ENCODE data around the gene NRARP.

Gene NRARP

DNA sequence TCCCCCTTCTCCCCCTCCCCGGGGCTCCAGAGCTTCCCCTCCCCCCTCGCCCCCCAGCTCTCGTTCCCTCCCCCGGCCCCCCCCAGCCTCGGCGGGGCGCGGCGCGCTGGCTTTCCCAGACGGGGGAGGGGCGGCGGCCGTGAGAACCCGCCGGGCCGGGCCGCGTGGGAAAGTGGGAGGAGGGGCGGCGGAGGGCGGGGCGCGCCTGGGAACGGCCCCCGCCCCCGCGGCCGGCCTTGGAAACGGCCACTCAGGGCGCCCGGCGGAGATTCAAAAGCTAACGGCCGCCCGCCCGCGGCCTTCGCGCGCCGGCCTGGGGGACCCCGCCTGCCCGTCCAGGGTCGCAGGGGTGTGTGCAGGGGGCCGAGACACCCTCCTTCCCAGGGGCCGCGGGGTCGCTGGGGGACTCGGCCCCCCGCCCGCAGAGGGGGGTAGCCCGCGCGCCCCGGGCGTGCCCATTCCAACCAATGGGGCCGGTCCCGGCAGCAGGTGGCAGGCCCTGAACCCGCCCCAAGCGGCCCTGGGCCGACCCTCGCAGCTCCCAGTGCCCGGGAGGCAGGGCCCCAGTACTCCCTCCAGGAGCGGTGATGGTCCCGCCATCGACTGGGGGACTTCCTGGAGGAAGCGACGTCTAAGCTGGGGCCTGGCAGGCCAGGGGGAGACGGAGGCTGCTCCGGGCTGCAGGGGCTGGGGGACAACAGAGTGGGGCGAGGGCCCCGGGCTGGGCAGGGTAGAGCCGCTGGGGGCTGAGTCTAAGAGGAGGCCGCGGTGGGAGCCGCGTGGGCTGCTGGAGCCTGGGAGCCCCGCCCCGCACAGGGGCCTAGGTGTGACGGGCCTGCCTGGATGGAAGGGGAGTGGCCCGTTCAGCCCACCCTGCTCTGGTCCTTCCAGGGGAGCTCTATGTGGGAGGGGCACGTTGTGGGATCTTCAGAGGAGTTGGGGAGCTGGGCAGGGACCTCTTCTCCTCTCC is 14.2 kb upstream of the NRARP start:
- Histone ChIP-seq H3K4me1 (ENCODE audit: control insufficient read depth in 1 of 2, insufficient read depth in 2 of 2, low read length in 2 of 2) (peaks cover 7 to 31% of the 10 kb centered on the region in 2 donors), H3K9me3 (ENCODE audit: control insufficient read depth in 1 of 2, low read length in 2 of 2) (no peaks in the 10 kb centered on the region), H3K27ac (ENCODE audit: low read depth, low read length) (no peak overlapping the region), H3K9ac (ENCODE audit: low read depth in 1 of 2, low read length in 2 of 2) (peak overlapping the region in 1 of 2 donors; percentile 10), H3K4me3 (ENCODE audit: low read depth in 1 of 2, low read length in 2 of 2) (peak overlapping the region; percentile 32 to 47), H3K27me3 (ENCODE audit: control insufficient read depth in 1 of 2, insufficient read depth in 2 of 2, low read length in 2 of 2) (no peaks in the 10 kb centered on the region), H3K36me3 (ENCODE audit: control insufficient read depth in 1 of 2, insufficient read depth in 2 of 2, low read length in 2 of 2) (no peaks in the 10 kb centered on the region)

DNA sequence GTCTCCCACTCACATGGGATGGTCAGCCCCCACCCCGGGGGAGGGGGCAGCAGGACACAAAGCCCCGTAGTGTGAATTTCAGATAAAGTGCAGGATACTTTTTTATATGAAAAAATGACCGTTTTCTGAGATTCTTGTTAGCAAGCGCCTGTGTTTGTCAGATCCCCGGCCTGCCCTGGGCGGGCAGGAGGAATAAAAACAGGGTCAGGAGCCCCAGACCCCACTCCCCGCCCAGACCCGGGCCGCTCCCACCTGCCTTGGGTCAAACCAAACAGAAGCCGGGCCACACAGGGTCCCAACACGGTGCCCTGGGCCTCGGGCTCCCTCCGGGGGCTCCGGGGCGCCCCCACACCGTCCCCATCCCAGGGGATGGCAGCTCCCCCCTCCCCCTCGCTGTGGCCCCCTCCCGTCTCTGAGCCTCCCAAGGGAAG is 13.5 kb upstream of the NRARP start:
- Histone ChIP-seq H3K4me1 (ENCODE audit: control insufficient read depth in 1 of 2, insufficient read depth in 2 of 2, low read length in 2 of 2) (peaks cover 14 to 35% of the 10 kb centered on the region in 2 donors), H3K27ac (ENCODE audit: low read depth, low read length) (no peak overlapping the region), H3K4me3 (ENCODE audit: low read depth in 1 of 2, low read length in 2 of 2) (no peak overlapping the region), H3K27me3 (ENCODE audit: control insufficient read depth in 1 of 2, insufficient read depth in 2 of 2, low read length in 2 of 2) (no peaks in the 10 kb centered on the region), H3K9me3 (ENCODE audit: control insufficient read depth in 1 of 2, low read length in 2 of 2) (no peaks in the 10 kb centered on the region), H3K9ac (ENCODE audit: low read depth in 1 of 2, low read length in 2 of 2) (no peak overlapping the region), H3K36me3 (ENCODE audit: control insufficient read depth in 1 of 2, insufficient read depth in 2 of 2, low read length in 2 of 2) (no peaks in the 10 kb centered on the region)

DNA sequence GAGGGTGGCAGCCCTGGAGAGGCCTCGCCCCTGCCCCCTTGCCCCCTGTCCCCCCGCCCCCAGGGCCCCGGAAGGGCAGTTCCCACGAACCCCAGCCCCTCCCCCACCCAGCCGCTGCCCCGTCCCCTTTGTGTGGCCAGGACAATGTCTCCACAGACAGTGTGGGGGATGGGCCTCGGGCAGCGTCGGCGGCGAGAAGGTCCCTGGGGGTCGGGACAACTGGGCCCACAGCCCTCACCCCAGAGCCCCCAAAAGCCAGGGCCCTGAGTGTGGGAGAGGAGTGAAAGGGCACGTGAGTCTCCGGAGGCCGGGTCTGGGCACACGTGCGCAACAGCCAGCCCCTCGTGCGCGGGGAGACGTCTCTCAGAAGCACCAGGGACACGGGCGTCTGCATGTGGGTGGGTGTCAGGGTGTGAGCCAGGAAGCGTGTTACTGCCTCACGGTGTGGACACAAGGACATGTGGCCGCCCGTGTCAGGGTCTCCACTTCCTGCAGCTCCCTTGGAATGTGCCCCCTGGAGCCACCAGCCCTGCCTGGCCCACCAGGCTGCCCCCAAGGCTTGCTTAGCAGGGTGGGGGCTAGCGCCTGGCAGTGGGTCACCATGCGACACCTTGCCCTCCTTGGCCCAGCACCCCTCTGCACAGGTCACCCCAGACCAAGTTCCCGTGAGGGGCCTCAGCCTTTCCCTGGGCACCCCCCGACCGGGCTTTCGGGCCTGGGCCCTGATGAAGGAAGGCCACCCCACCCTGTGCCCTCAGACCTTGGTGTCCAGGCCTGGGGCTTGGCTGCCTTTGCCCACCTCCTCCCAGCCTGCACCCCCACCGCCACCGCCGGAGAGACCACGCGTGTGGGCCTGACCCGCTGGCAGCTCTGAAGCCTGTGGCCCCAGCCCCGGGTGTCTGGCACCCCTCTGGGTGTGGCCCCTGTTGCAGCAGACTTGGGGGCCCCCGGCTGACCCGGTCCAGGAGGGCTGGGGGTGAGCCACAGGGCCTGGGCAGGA is 12.8 kb upstream of the NRARP start:
- no peak overlapping the region for H3K27ac ChIP-seq (ENCODE audit: low read depth, low read length)
- no peak overlapping the region for H3K9ac ChIP-seq (ENCODE audit: low read depth in 1 of 2, low read length in 2 of 2)
- no peaks in the 10 kb centered on the region for H3K9me3 ChIP-seq (ENCODE audit: control insufficient read depth in 1 of 2, low read length in 2 of 2)
- no peak overlapping the region for H3K4me3 ChIP-seq (ENCODE audit: low read depth in 1 of 2, low read length in 2 of 2)
- peaks cover 17 to 35% of the 10 kb centered on the region in 2 donors for H3K4me1 ChIP-seq (ENCODE audit: control insufficient read depth in 1 of 2, insufficient read depth in 2 of 2, low read length in 2 of 2)
- no peaks in the 10 kb centered on the region for H3K36me3 ChIP-seq (ENCODE audit: control insufficient read depth in 1 of 2, insufficient read depth in 2 of 2, low read length in 2 of 2)
- no peaks in the 10 kb centered on the region for H3K27me3 ChIP-seq (ENCODE audit: control insufficient read depth in 1 of 2, insufficient read depth in 2 of 2, low read length in 2 of 2)

DNA sequence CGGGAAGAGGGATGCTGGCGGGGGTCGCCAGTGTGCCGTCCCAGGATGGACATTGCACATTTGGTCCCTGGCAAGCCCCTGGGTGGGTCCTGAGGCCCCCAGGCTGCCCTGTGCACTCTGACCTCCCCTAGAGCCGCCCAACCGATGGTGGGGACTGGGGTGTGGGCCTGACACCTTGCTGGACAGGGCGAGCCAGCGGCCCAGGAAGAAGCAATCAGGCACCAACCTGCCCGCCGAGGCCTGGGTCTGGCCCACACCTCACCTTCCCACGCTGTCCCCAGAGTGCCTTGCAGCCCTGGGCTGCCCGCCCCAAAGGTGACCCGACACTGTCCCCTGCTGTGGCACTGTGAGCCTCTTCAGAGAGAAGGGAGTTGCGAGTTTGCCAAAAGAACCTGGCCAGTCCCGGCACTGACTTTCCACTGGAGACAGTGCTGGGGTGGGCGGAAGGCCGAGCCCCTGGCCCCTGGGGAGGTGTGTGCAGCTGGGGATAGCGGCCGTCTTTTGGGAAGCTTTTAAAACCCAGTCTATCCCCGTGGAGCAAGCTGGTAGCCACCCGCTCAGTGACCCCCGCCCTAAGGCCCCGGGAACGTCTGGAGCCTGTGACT is 12.0 kb upstream of the NRARP start:
- Histone ChIP-seq H3K36me3 (ENCODE audit: control insufficient read depth in 1 of 2, insufficient read depth in 2 of 2, low read length in 2 of 2) (no peaks in the 10 kb centered on the region), H3K27ac (ENCODE audit: low read depth, low read length) (no peak overlapping the region), H3K27me3 (ENCODE audit: control insufficient read depth in 1 of 2, insufficient read depth in 2 of 2, low read length in 2 of 2) (no peaks in the 10 kb centered on the region), H3K9me3 (ENCODE audit: control insufficient read depth in 1 of 2, low read length in 2 of 2) (no peaks in the 10 kb centered on the region), H3K4me3 (ENCODE audit: low read depth in 1 of 2, low read length in 2 of 2) (no peak overlapping the region), H3K4me1 (ENCODE audit: control insufficient read depth in 1 of 2, insufficient read depth in 2 of 2, low read length in 2 of 2) (peaks cover 17 to 35% of the 10 kb centered on the region in 2 donors), H3K9ac (ENCODE audit: low read depth in 1 of 2, low read length in 2 of 2) (no peak overlapping the region)

DNA sequence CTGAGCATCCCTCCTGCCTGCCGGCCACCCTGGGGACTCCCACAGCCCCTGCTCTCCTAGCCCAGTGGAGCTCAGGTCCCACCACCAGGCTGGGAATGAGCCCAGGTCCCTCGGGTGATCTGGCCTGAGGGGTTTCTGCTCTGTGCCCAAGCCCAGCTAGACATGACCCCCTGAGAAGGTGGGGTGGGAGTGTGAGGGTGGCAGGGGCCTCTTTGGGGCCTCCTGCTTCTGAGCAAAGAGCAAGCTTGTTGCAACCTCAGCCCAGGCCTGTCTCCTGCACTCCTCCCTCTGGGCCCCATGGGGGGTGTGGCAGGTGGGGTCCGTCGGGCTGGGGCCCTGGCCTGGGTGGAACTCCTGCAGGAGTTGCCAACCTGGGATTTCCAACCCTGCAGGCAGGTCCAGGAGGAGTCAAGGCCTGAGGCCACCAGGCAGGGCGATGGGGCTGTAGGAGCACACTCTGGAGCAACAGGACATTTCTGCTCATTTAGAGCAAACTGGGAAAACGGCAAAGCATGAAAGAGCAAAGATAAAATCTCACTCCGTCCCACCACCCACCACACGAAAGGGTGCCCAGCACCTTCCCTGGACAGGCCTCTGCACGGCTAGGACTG is 11.4 kb upstream of the NRARP start:
- no peak overlapping the region for H3K9ac ChIP-seq (ENCODE audit: low read depth in 1 of 2, low read length in 2 of 2)
- no peaks in the 10 kb centered on the region for H3K9me3 ChIP-seq (ENCODE audit: control insufficient read depth in 1 of 2, low read length in 2 of 2)
- H3K27me3 ChIP-seq (ENCODE audit: control insufficient read depth in 1 of 2, insufficient read depth in 2 of 2, low read length in 2 of 2): no peaks in the 10 kb centered on the region
- no peak overlapping the region for H3K27ac ChIP-seq (ENCODE audit: low read depth, low read length)
- H3K4me3 ChIP-seq (ENCODE audit: low read depth in 1 of 2, low read length in 2 of 2): no peak overlapping the region
- H3K4me1 ChIP-seq (ENCODE audit: control insufficient read depth in 1 of 2, insufficient read depth in 2 of 2, low read length in 2 of 2): peaks cover 17 to 35% of the 10 kb centered on the region in 2 donors
- H3K36me3 ChIP-seq (ENCODE audit: control insufficient read depth in 1 of 2, insufficient read depth in 2 of 2, low read length in 2 of 2): no peaks in the 10 kb centered on the region

DNA sequence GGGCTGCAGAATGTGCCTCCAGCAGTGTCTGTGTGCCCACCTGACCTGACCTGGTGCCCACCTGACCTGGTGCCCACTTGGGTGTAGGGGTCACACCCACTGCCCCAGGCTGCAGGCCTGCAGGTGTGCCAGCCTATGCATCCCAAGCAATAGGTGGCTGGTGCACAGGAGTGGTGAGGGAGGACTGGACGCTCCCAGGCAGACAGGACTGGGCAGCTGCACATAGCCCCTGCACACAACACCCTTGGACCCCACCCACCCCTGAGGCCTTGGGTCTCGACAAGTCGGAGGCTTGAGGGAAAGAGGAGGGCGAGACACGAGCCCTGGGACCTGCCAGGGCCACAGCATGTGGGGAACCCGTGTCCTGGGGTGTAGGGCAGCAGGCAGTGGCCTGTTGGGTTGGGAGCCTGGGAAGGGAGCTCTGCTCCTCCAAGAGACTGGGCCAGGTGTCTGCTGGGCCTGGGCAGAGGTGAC is 10.8 kb upstream of the NRARP start:
- no peaks in the 10 kb centered on the region for H3K27me3 ChIP-seq (ENCODE audit: control insufficient read depth in 1 of 2, insufficient read depth in 2 of 2, low read length in 2 of 2)
- no peak overlapping the region for H3K4me3 ChIP-seq (ENCODE audit: low read depth in 1 of 2, low read length in 2 of 2)
- H3K27ac ChIP-seq (ENCODE audit: low read depth, low read length): no peak overlapping the region
- H3K9me3 ChIP-seq (ENCODE audit: control insufficient read depth in 1 of 2, low read length in 2 of 2): no peaks in the 10 kb centered on the region
- no peak overlapping the region for H3K9ac ChIP-seq (ENCODE audit: low read depth in 1 of 2, low read length in 2 of 2)
- peaks cover 17 to 35% of the 10 kb centered on the region in 2 donors for H3K4me1 ChIP-seq (ENCODE audit: control insufficient read depth in 1 of 2, insufficient read depth in 2 of 2, low read length in 2 of 2)
- no peaks in the 10 kb centered on the region for H3K36me3 ChIP-seq (ENCODE audit: control insufficient read depth in 1 of 2, insufficient read depth in 2 of 2, low read length in 2 of 2)

DNA sequence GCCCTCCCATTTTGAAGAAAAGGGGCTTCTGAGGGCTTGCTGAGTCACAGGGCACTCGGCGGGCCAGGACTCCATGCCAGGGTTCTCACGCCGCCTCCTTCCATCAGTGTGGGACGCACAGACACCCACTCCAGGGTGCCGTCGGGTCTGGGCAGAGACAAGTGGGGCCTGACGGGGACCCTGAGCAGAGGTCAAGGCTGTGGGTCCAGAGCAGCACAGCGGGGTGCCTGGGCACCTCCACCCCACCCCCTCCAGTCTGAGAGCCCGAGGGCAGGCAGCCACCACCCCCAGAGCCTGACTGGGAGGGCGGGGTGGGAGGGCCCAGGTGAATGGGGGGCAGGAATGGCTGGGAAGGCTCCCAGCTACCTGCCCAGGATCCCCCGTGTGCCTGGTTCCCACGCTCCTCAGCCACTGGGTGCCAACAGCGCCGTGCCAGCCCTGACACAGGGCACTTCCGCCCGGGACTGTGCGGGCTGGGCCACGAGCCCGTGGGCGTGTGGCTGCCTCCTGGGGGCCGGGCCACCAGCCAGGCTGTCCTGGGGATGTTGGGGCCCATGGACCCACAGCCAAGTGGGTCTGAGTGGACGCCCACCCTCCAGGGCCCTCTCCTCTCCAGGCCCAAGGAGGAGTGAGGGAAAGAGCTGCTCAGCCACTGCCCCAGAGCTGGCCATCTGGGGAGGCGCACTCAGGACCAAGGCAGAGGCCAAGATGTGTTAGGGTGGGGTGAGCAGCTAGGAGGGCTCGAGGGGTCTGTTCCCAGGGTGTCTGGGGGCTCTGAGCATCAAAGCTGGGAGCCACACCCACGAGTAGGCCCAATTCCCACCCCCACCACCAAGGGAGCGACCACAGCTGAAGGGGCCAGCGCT is 10.1 kb upstream of the NRARP start:
- Histone ChIP-seq H3K4me1 (ENCODE audit: control insufficient read depth in 1 of 2, insufficient read depth in 2 of 2, low read length in 2 of 2) (peaks cover 18 to 39% of the 10 kb centered on the region in 2 donors), H3K27ac (ENCODE audit: low read depth, low read length) (peak overlapping the region; percentile 75), H3K9me3 (ENCODE audit: control insufficient read depth in 1 of 2, low read length in 2 of 2) (no peaks in the 10 kb centered on the region), H3K4me3 (ENCODE audit: low read depth in 1 of 2, low read length in 2 of 2) (no peak overlapping the region), H3K9ac (ENCODE audit: low read depth in 1 of 2, low read length in 2 of 2) (peak overlapping the region; percentile 25 to 61), H3K27me3 (ENCODE audit: control insufficient read depth in 1 of 2, insufficient read depth in 2 of 2, low read length in 2 of 2) (no peaks in the 10 kb centered on the region), H3K36me3 (ENCODE audit: control insufficient read depth in 1 of 2, insufficient read depth in 2 of 2, low read length in 2 of 2) (no peaks in the 10 kb centered on the region)

DNA sequence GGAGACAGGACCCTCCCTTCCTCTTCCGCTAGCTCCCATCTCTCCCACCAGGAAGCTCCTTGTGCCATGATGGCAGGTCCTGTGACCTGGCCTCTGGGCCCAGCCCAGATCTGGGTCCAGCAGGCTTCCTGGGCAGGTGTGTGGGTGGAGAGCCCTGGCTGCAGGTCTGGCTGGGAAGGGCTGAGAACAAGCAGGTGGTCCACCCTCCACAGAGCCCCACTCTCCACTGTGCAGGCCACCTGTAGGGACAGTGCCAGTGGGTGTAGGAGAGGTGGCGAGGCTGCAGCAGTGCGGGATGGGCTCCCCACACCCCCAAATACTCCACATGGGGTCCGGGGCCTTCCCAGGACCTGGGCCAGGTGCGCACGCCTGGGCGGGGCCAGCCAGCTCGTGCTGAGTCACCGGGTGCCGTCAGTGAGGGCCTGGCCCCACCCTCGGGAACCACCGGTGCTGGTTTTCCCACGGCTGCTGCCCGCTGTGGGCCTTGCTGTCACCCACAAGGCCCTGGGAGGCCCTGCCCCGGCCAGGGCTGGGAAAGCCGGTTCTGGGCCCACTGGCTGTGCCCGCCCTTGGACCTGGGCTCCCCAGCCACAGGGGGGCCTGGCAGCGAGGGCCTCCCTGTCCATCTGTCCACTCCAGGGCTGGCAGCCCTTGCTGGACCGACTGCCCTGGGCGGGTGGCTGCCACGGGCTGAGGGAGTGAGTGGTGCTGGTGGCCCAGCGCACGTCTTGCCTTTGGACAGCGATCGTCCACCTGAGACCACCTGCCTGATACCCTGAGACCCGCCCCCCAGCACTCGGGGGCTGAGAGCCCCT is 9.3 kb upstream of the NRARP start:
- H3K4me3 ChIP-seq (ENCODE audit: low read depth in 1 of 2, low read length in 2 of 2): peak overlapping the region; percentile 22 to 28
- H3K9me3 ChIP-seq (ENCODE audit: control insufficient read depth in 1 of 2, low read length in 2 of 2): no peaks in the 10 kb centered on the region
- no peaks in the 10 kb centered on the region for H3K27me3 ChIP-seq (ENCODE audit: control insufficient read depth in 1 of 2, insufficient read depth in 2 of 2, low read length in 2 of 2)
- no peaks in the 10 kb centered on the region for H3K36me3 ChIP-seq (ENCODE audit: control insufficient read depth in 1 of 2, insufficient read depth in 2 of 2, low read length in 2 of 2)
- H3K9ac ChIP-seq (ENCODE audit: low read depth in 1 of 2, low read length in 2 of 2): peak overlapping the region; percentile 61 to 72
- peaks cover 26 to 43% of the 10 kb centered on the region in 2 donors for H3K4me1 ChIP-seq (ENCODE audit: control insufficient read depth in 1 of 2, insufficient read depth in 2 of 2, low read length in 2 of 2)
- H3K27ac ChIP-seq (ENCODE audit: low read depth, low read length): peak overlapping the region; percentile 85
